Stimulated activated CD4-positive, alpha-beta T cell treated with anti-CD3 and anti-CD28 coated beads, Interleukin-2, amount 100 ng/mL, for 24 hours (primary cell): ENCODE data around the gene SULT1B1.
"Not testable (repeated sequence)": the region's sequence is repeated elsewhere in the genome, so short reads cannot be mapped to it uniquely, and the experiment has no call there.

Experiments
- DNase-seq, 2 donors: peaks; one replicate each; pipeline ENCODE4 v3.0.0-alpha.2; 2020

SULT1B1 gene

DNA sequence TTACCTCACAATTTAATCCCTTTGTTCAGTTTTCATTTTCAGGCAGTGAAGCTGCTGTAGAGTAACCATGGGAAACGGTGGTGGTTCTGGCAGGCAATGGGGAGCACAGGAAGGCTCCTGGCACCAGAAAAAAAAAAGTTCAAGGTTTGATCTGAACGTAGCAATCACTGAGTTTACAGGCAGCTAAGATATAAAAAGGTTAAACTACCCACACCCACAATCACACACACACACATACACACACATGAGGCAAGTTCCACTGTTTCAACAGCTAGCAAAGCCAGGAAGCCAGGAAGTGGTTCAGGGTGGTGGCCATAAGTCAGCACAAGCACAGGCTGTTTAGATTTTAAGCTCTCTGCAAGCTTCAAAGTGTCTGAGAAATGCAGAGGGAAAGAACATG, at the start of gene SULT1B1:
Gene SULT1B1 (minus strand): TSS at position 166 of the 400 bp plus-strand sequence. CDS start 5,403 bp downstream, outside the sequence.
- peak; percentile 20 to 28 for DNase-seq

GRCh38 chr4:69800599-69800998, 40.2 kb upstream of the SULT1B1 start:
- no peak for DNase-seq

- DNase-seq = no peak
These were observed 38.9 kb upstream of the SULT1B1 start for GRCh38 chr4:69799337-69799736.

DNA sequence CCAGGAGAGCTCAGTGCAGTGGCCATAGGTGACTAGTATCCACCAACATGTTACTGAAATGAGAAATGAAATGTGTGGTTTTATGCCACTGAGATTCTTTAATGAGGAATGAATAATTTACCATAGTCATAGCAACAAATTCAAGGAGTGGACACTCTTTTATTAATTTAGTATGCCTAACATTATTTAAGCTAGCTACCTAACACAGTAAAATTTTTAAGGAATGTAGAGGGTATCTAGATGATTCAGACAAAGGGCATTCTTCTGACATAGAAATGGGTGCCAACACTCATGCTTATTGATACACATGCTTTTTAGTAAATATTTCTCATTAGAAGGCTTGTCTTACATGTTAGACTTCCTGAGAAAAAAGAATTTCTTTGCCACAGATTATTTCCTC, 33.3 kb upstream of the SULT1B1 start:
- no peak for DNase-seq

- DNase-seq = no peak
These were observed 27.5 kb upstream of the SULT1B1 start for GRCh38 chr4:69787879-69788278.

DNA sequence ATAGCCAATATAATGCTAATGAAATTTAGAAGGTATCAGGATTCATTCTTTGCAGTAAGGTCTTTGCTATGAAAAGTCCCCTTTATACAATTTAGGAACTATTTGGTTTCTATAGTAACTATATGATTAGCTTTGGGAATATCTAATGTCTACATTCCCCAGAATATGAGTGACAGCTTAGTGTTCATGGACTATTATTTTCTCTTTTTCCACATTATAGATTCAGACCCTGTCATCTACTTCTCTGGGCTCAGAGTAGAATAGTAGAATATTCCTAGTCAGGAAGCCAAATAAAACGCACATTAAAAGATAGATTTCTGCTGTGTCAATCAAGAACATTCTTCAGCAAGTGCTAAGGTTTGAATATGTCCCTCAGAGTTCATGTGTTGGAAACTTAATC, 26.1 kb upstream of the SULT1B1 start:
- DNase-seq = no peak

DNA sequence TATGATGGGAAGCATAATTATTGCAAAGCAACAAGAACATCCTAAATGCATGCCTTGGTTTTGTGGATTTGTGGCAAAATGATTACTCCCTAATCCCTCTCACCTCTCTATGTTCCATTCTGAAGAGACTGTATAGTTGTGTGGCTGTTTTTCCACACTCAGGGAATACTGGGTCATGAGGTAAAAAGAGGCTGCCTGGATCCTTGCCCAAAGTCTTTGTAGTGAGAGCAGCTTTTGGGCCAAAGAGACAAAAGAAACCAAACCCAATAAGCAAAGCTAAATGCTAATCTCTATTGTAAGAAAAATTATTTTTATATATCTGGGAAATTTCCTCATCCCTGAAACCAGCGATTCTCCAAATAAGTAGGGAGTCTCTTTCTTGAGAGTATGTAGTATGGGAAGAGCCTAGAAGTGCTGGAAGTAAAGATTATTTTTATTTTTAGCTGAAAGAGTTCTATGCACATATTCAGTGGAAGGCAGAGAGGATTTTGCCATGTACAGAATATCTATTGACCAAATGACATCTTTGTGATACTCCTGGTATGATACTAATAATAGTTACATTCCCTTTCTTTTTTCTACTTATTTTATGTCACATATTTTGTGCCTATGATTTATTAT, 24.9 kb upstream of the SULT1B1 start:
- no peak for DNase-seq

DNA sequence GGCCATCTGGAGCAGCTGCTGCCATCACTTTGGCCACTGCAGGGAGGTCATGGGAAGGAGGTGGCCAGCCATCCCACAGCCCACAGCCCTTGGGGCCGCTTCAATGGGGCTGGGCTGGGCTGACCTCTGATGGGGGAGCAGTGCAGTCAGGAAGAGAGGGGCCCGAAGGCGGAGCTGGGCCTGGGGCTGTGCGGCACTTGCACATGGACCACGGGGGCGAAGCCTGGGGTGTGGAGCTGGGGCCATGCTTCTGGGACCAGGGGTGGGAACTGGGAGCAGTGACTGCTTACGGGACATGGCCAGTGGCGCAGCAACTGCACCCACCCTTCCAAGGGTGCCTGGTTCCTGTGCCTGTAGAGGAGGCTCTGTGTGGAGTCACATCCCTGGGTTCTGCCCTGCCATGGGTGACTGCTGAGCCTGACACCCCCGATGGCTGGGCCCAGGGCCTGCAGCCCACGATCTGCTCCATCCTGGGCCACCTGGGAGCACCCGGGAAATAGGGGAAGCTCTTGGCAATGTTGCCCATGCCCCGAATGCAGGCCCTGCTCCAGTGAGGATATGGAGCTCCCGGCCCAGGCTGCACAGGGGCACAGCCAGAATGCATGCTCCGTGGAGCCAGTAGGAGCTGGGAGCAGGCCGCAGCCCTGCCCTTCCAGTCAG, 22.4 kb upstream of the SULT1B1 start:
- DNase-seq = no peak

DNA sequence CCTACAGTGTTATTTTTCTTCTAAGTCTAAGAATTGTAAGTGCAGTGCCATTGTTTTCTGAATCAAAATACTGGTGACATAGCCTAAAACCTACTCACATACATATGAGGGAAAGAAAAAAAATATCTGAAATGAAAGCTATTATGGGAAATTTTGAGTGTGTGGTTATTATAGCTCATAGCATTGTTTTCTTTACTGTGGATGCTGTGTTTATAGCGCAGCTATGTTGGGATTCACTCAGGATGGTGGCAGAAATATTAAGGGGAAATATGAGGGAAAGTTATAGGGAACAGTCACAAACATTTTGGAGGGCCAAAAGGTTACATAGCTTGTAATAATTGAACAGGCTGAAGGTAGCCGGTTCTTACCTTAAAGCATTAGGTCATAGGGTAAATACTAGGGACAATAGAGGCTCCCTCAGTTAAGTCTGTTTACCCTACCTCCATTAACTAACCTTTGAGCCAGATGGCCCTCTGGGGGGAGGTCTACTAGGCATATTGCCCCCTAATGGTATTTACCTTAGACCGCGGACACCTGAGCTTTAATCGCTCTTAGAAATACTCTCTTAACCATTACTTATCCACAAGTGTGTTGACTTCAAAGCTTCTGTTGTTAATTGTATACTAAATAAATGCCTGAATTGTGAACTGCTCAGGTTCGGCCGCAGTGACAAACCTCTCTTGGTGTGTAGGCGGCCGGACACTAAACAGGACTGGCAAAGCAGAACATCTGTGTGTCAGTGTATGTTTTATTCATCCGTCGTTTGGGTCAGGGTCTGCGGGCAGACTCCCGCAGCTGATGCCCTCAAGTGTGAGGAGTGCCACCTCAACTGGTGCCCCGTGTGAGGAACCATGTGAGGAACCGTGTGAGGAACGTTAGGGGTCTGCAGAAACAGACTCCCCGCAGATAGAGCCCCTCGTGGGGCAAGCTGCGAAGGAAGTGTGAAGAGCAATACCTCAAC, 21.3 kb upstream of the SULT1B1 start:
- no peak for DNase-seq

GRCh38 chr4:69780141-69780540, 19.7 kb upstream of the SULT1B1 start:
- no peak for DNase-seq

DNA sequence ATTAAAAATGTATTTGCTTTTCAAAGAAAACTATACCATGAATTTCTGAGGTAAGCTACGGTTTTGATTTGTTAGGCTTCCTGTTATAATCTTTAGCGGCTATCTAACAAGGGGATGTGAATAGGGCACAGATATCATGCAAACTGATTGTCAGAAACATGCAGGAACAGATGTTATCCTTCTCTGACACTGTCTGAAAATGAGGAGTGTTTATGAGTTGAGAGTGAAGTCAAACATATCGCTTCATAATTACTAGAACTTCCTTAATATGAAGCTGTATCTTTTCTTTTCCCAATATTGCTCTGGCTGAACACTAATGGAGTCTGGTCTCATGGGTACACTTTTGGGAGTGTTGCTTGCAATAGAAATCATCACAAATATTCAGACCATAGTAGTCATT, 16.3 kb upstream of the SULT1B1 start:
- no peak for DNase-seq

- DNase-seq = no peak
These were observed 15.0 kb upstream of the SULT1B1 start for GRCh38 chr4:69775321-69775867.

DNA sequence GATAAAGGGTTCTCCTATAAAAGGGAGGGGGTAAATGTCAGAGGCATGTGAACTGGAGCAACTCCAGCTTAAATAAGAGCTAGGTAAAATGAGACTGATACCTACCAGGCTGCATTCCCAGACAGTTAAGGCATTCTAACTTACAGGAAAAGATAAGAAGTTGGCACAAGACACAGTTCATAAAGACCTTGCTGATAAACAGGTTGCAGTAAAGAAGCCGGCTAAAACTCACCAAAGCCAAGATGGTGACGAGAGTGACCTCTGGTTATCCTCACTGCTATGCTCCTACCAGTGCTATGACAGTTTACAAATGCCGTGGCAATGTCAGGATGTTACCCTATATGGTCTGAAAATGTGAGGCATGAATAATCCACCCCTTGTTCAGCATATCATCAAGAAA, 13.1 kb upstream of the SULT1B1 start:
- no peak for DNase-seq

GRCh38 chr4:69768554-69768953, 8.1 kb upstream of the SULT1B1 start:
- not testable (repeated sequence) for DNase-seq

DNA sequence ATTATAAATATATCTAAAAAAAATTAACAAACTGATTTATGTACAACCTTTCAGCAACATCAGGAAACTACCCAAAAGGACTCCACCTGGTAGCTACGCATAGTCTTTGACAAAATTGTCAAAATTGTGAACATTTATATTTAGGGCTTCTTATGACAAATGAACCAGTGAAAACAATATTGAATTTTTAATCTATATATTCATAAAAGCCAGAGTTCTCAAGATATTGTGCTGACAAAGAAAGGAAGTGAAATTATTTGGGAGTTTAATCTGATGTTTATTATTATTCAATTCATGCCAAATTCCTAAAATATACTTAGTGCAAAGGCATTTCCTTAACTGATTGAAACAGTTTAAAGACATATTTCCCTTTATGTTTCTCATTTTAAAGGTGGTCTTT, 5.3 kb upstream of the SULT1B1 start:
- no peak for DNase-seq

DNA sequence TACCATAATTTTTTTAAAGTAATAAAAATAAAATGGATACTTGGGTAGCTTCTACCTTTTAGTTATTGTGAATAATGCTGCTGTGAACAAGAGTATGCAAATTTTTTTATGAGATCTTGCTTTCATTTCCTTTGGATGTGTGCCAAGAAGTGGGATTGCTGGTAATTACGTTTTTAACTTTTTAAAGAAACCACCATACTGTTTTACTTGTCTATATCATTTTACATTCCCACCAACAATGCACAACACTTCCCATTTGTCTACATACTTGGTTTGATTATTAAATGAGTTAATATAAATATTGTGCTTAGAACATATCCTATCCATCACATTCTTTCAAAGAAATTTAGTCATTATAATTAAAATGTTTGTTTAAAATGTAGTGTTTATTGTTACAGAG, 3.9 kb upstream of the SULT1B1 start:
- no peak for DNase-seq

DNA sequence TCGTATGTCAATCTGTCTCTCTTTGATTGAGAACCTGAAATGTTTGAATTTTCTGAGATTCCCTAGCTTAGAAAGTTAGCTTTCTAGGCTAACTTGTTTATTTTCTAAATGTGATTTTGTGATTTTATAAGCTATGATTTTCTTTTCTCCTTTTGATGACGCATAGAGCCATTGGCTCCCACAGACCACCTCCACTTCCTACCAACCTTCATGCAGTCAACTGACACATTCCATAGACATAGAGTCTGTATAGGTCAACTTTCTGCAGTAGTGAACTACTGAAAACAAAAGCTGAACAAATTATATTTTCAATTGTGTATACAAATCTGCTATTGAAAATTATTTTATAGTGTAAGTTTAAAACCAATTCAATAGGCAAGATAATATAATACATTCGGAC, 2.8 kb upstream of the SULT1B1 start:
- DNase-seq = no peak

GRCh38 chr4:69759189-69759604, 1.2 kb downstream of the SULT1B1 start:
- DNase-seq = no peak

DNA sequence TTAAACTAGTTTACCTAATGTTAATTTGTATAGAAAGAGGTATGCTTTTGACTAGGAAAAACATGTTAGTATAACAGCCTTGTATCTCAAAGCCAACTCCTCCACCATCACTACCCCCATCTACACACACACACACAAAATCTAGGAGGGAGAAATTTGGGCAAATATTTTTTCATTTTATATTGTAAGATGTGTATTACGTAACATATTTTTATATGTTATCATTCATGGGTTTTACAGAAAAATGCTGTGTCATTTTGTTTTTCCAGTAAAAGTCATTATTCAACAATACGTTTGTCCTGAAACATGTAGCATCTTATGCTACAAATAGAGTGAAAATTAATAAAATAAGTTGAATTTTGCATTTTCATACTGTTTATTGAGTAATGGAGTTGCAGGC, 3.0 kb downstream of the SULT1B1 start:
- DNase-seq = no peak

- no peak for DNase-seq
These were observed 5.4 kb downstream of the SULT1B1 start for GRCh38 chr4:69754926-69755580.

DNA sequence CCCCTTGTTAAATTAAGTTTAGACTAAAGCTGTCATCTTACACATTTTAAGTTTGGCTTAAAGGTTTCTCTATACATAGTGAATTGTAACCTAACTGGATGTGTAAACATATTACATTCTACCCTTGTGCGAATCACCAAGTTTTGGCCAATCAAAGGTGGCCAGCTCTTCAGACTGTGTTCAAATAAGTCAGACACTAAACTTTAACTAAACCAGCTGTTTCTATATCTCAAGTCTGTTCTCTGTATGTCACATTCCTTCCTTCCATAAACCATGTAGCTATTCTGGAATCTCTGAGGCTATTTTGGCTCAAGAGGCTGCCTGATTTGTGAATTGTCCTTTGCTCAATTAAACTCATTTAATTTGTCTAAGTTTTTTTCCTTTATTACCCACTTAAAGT, 6.7 kb downstream of the SULT1B1 start:
- no peak for DNase-seq

DNA sequence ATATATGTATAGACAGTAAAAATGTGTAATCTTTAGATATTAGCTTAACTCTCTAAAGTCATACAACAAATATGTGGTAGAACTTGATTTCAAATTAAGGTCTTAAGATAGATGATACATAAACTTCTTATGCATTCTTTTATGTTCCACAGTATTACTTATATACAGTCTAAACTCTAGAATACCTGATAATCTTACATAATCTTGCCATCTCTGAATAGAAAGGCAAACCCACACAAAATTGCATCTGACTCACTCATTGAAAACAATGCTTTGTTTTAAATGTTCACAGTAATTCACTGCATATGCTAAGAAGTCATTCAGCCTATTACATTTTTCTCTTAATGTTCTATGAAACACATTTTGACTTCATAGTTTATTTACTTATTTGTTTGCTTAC, 10.1 kb downstream of the SULT1B1 start:
- DNase-seq = no peak

DNA sequence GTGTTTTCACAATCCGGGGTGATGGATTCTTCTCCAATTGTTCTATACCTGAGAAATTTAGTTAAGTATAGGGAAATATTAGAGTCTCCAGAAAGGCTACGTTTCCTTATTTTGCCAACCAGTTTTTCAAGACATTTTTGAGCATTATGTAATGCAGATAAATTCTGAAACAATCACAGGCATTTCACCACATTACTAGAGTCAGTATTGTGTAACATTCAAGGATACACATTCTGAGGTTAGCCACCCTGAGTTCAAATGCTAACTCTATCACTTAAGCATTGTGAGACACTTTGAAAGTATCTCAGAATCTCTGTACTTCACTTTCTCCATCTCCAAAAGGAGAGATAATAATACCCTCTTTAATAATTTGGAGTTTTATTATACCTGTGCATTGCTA, 10.6 kb downstream of the SULT1B1 start:
- DNase-seq = no peak
